Skeletal muscle cell (primary cell): ENCODE data around the gene LHFPL2.

Experiments used
- DNase-seq: peaks from one replicate; pipeline ENCODE4 v3.0.0-alpha.2; 2010; ENCODE audit warnings: low read depth
- H3K4me3 ChIP-seq: 2 replicates; pipeline ENCODE4 v1.5.1; 2011; ENCODE audit warnings: low read depth, mild to moderate bottlenecking, control low read depth, low read length, moderate library complexity

Gene LHFPL2

DNA sequence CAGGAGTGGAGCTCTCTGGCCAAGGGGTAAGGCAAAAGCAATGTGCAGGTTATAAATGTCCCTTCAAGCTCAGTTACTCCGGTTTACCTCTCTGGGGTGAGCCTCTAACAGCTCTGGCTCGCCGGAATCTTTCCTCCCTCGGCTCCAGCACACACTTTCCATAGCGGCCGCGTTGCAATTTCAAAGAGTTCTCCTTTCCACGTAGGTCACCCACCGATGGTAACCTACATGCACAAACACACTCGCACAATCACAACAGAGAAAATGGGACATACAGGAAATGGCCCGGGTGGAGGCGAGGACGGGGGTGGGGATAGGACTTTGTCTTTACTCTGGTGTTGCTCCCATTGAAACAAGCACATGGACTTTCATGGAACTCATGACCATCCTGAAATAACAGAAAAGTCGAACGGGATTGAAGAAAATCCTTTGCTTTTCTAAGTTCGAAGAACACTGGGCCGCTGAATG lies 1.2 kb downstream of the LHFPL2 start:
- no peak for DNase-seq
- H3K4me3 ChIP-seq = peak overlapping the region; percentile 77

DNA sequence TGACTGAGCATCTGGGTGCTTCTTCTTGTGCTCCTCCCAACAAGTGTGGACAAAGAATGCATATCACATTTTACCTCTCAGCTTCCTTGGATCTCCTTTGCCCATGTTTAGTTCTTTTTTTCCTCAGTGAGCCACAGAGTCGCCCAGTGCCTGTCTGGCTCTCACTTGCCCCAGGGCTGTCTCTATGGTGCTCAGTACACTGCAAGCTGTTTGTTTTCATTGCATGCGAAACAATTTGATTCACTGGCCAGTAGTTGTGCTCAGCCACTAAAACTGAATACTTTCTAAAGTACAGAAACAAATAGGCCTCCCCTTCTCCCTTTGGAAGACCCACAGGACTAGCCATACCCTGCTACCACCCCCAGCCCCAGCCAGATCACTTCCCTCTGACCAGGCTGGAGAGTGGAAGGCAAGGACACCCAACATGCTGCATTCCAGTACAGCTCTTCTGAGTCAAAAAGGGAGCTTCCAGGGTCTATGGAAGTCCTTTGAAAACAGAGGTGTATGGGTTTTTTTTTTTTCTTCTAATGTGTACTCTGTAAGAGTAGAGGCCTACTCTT lies 3.8 kb downstream of the LHFPL2 start:
- no peak for DNase-seq
- H3K4me3 ChIP-seq = no peak overlapping the region

DNA sequence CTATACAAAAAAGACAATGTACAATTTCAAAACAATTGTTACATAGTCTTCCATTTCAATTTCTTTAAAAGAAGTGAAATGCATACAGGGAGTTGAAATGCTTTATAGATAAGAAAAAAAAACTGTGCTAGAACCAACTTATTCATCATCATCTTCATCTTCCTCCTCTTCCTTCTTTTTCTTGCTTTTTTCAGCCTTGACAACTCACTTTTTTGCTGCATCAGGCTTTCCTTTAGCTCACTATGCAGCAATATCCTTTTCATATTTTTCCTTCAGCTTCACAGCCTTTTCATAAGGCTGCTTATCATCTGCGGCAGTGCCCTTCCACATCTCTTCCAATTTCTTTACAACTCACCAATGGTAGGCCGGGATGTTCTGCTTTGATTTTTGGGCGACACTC lies 4.4 kb downstream of the LHFPL2 start:
- DNase-seq = no peak

DNA sequence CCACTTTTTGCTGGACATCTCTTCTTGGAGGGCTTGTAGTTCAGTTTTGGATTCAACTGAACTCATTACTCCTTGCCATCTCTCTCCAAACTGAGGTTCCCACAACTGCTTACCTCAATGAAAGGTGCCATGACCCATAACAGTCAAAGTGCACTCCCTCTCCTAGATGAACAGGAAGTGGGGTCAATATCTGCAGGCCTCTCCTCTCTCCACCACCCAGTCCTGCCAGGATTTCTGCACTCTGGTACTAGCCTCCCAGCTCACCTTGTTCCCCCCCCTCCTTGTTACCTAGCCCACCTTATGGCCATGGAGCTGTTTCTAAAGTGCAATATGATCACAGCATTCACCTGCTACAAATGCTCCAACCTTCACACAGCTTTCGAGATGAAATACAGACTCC lies 5.9 kb downstream of the LHFPL2 start:
- DNase-seq = no peak
- no peak overlapping the region for H3K4me3 ChIP-seq

More for the DNA sequence above, 4.4 kb downstream of the LHFPL2 start:
- no peak overlapping the region for H3K4me3 ChIP-seq

DNA sequence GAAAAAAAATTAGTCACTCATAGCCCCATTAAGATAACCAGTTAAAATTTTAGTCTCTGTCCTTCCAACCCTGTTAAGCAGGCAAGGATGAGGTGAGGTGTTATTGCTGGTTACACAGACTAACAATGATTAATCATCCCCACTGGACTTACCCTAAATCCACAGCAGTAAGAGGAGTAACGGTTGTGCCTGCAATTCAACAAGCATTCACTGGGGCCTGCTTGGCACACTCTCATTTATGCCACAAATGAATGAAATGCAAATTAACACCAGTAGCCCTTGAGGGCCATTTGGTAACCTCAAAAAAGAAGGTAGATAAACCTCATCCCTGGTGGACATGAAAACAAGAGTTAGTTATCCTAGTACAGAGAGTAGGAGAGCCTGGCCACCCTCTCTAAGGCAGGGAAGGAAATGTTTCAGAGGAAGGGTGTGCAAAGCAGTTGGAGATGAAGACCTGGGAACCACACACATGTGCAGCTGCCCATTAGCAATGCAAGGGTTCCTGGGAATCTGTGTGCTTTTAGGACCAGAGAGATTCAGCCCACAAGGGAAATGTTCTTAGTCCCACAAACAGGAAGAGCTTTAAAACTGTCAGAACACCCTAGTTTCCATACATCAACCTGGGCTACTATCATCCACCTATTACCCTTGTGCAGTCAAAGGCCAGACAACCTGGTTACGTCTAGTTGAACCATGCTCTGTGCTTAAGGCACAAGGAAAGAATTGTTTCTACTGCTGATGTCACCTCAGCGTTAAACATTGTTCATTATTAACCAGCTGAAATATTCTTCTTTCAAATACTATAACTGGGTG lies 7.7 kb downstream of the LHFPL2 start:
- no peak for DNase-seq
- no peak overlapping the region for H3K4me3 ChIP-seq

DNA sequence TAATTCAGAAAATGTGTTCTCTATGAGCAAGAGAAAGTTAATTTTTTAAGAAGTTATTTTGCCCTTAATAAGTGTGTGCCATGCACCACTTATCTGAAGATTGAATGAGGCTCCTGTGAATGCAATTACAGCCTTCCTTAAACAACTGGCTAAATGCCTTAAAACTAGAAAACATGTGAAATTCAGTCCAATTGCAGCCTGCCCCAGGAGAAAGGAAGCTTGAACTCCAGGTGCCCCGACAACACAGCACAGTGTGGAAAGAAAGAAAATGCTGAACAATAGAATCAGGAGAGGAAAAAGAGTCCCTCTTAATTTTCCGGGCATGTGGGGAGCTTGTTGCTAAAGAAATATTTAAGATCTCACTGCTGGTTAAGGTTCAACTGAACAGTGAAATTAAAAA lies 8.8 kb downstream of the LHFPL2 start:
- no peak for DNase-seq
- no peak overlapping the region for H3K4me3 ChIP-seq

DNA sequence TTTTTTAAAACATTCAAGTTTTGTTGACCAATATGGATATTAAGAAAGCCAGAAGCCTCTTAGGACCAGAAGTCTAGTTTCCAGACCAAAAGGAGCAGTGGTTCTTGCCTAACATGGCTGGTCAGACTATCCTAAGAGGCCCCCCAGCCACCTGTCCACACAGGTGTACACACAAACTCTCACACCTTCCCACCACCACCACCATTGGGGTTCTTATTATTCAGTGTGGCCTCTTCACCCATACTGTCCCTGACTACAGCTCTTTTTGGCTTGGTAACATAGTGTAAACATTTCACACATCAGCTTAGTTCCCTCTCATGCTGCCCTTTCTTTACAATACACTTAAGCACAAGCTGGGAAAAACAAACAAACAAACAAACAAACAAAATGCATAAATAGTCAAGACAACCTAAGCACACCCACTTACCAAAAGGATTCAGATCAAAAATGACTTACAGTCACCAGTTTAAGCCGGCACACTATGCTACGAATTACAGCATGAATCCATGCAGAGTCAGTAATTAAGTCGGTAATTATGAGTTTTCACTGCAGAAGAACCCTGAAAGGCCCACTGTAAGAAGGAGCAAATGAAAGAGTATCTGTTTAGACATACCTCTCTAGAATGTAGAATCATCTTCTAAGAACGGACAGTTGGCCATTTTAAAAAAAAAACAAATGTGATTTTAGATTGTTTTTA lies 9.5 kb downstream of the LHFPL2 start:
- H3K4me3 ChIP-seq = no peak overlapping the region
- no peak for DNase-seq

DNA sequence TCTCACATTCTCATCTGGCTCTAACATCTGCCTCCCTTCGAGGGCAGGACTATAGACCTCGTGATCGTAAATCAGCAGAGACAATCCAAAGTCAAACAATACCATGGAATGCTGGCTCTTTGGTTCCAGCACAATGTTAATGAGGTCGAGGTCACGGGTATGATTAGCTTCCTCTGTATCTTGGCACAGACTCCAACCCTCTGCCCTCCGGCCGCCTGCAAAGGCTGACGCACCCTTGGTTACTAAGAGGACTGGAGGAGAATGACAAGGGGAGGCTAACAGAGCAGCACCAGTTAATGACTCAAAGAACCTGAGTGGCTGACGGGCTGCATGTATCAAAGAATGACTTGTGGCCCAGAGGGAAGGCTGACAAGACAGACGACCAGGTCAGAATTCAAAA lies 10.1 kb downstream of the LHFPL2 start:
- no peak overlapping the region for H3K4me3 ChIP-seq
- DNase-seq = peak; percentile 63

DNA sequence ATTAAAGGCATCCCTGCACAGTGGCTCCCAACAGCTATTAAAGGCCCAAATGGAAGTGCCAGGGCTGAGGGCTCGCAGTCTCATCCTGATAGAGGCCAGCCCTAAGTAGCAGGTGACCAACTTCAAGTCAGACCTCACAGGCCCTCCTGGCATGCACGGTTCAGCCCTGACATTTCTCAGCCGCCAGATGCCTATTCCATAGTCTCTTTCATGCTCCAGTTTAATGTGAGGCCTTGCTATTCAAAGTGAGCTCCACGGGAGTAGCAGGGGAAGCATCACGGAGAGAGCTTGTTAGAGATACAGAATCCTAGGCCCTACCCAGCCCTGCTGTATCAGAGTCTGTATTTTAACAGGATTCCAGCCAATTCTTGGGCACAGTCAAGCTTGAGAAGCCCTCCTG lies 11.1 kb downstream of the LHFPL2 start:
- no peak overlapping the region for H3K4me3 ChIP-seq
- no peak for DNase-seq

DNA sequence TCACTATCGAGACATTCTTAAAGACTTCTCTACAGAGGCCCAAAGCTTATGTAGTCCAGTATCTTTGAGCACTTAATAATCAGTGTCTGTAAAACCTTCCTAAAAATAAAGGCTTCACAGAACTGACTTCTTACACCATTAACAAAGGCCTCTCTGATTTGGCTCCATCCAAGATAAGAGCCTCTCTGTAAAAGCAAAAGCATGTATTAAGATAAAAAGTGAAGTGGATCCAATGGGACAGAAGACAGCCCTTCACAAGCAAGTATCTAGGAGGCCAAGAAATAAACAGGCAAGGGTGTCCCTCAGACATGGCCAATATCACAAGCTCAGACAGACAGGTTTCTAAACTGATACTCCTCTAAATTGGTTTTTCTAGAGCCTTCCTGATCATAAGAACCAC lies 11.9 kb downstream of the LHFPL2 start:
- DNase-seq = no peak

DNA sequence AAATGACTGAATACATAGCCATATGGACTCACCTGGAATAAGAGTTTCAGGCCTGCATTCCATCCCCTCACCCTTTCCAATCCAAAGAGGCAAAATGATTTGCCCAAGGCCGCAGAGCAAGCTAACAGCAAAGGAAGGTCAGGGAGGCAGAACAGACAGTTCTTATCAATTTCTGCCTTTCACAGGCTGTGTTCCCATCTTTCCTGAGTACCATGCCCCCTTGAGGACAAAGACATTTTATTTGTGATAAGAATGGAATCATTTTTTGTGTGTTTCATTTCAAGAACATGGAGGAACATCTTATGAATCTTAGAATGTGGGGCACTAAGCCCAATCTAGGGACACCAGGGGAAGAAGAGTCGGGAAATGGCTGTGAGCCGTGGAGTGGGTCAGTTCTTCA lies 13.9 kb downstream of the LHFPL2 start:
- DNase-seq = no peak
- no peak overlapping the region for H3K4me3 ChIP-seq

More for the DNA sequence above, 11.9 kb downstream of the LHFPL2 start:
- H3K4me3 ChIP-seq = no peak overlapping the region

DNA sequence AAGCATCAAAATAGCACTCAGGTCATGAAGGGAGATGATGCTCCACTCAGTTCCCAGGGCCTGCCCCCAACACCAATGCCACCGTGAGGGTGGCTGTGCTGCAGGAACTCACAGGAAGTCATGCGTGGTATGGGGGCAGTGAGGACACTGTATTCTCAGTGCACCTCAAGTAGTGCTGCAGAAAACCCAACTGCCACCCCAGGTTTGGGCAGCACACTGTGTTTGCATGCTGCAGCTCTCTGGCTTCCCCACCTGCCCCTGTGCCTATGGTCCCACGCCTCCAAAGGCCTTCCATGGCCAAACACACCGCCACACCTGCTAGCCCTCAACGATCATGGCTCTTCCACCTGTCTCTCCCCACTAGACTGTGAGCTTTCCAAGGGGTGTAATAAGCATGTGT lies 14.3 kb downstream of the LHFPL2 start:
- DNase-seq = no peak
- H3K4me3 ChIP-seq = no peak overlapping the region

DNA sequence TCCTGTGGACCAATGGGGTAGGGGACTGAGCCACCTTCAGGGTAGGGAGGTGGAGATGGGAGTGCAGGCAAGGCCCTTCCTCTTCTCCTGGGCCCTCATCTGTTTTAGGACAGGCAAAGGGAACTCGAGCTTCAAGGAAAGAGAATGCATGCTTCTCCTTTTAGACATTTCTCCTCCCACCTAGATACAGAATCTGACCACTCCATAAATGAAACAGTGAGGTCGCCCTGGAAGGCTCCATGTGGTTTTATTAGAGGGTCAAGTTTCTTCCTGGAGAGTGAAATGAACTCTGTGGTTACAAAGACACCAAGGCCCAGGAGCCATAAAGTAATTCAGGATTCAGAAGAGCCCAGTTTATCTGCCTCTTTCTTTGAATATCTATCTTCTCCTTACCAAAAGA lies 14.9 kb downstream of the LHFPL2 start:
- no peak for DNase-seq
- H3K4me3 ChIP-seq = no peak overlapping the region

DNA sequence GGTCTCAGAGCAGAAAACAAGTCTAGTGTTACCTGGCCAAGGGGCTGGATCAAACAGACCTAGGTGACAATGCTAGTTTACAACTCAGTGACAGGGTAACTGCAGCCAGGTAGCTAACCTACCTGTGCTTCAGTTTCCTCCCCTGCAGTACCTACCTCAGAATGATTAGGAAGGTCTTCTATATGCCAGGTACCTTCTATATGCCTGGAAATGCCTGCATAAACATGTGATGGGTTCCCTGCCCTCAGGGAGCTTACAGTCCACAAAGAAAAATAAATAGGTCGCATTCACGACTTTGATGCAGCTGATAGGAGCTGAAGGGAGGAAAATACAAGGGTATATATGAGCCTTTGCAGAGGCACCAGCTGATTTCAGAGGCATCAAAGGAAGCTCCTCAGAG lies 16.1 kb downstream of the LHFPL2 start:
- no peak for DNase-seq
- no peak overlapping the region for H3K4me3 ChIP-seq

DNA sequence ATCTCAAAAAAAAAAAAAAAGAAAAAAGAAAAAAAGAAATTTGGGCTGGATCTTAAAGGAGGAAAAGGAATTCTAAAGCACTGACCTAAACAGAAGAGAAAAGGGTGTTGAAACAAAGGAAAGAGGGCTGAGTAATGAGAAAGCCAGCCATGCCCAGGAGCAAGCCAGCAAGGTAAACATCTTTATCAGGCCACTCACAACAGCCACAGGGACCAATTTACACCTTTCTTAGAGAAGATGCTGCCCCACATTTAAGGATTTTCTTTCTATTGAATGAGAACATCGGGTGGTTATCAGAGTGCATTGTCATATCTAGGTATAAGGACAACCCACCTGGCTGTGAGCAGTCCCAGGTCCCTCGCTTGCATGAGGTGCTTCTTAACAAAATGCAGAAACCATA lies 16.6 kb downstream of the LHFPL2 start:
- DNase-seq = no peak
- H3K4me3 ChIP-seq = no peak overlapping the region

DNA sequence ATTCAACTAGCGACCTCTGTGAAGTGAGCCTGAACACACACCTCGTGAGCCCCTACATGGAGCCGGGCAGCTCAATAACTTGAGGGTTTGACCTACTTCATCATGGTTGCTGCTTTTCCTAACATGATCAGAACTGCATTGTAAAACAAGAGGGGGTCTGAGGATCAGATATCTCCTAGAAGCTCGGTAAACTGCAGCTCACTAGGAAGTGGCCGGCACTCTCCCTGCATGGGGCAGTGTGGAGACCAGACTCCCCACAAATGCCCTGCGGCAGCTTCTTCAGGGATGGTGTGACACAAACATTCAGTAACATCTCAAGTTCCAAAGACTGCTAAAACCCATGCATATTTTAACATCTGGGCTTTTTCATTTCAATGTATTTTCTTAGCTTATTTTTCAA lies 18.5 kb downstream of the LHFPL2 start:
- no peak for DNase-seq
- no peak overlapping the region for H3K4me3 ChIP-seq

DNA sequence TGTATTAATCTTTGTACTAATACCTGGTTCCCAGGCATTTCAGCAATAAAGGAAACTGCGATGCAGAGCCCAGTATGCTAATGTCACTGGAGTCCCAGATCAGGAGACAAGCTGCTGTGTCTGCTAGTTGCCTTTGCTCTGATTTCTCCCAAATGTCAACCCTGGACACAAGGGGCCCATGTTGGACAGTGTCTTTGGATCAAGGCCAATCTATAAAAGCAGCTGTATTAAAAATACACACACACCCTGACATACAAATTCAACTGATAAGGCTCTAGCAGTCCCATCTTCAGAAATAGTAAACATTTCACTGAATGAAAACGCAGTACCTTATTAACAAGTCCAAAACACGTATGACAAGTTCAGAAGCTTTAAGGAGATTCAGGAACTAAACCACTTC lies 18.9 kb downstream of the LHFPL2 start:
- no peak for DNase-seq
- no peak overlapping the region for H3K4me3 ChIP-seq

DNA sequence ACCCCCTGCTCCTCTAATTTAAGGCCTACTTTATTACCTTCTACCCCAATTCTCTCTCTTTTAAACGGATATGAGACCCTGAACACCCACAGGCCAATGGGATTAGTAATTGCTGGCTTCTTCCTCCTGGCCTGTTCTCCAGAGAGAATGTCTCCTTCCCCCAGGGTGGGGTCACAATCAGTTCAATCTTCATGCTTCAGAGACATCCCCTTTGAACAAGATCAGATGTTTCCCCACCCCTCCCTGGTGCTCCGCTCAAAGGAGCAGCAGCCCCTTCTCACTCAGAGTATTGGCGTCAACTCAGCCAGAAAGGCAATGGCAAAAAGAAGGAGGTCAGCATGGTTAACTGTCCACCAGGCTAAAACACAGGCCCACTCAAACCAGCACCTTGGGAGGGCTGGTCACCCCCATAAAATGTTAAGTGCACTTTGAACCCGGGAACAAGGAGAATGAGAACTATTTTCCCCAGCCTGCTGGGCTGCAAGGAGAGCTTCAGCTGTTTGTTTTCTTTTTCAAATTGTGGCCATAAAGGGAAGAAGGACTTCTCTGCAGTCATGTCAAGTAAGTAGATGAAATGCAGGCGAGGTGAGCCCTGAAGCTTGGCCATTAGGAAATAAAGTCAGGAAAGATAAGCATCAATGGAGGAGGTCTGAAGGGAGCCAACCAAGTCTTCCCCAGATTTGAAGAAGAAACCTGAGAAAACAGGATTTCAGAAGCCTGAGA lies 20.1 kb downstream of the LHFPL2 start:
- H3K4me3 ChIP-seq = no peak overlapping the region
- DNase-seq = no peak

DNA sequence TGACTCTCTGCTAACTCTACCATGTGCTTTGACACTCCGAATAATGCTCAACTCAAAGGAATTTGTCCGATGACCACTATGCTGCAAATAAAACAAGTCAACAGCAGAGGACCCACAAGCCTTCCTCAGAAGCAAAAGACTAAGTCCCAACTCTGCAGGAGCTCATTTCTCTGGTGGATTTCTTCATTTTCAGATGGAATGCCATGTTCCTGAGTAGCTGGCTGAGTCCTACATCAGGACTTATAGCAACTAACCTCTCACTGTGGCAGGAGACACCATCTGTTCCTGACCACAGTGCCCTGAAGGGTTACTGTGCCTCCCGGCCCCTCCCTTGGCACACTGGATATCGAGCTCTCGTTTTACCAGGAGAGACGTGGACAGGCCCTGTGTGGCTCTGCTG lies 20.8 kb downstream of the LHFPL2 start:
- no peak overlapping the region for H3K4me3 ChIP-seq
- no peak for DNase-seq

DNA sequence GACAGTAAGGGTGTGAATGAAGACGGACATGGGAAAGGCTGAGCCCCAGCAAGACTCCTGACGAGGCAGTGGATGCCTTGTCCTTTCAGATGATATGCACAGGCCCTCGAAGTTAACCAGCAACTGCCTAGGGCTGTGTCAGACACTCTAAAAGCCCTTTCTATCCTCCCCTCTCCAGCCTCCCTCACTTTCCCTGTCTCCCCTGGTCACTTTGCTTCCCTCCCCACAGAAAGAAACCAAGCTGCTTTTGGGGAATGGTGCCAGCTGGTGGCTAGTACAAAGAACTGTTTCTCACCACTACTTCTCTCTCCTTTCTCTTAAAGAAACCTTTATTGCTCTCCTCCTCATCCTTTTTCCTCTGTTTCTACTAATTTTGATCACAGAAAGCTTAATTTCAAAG lies 21.4 kb downstream of the LHFPL2 start:
- H3K4me3 ChIP-seq = no peak overlapping the region
- DNase-seq = no peak
